GM23248 (cell line): ENCODE results near the gene SMYD3. TPM values are rescaled to one million over a fixed set of nuclear protein-coding genes. Genes with fewer than 3 reads are reported as not detected.
"Not testable (repeated sequence)": the region's sequence is repeated elsewhere in the genome, so short reads cannot be mapped to it uniquely, and the experiment has no call there.

ENCODE experiments used
- DNase-seq: peaks from one replicate; pipeline ENCODE4 v3.0.0-alpha.2; 2015
- H2AFZ ChIP-seq: fragments of 200-600 bp; sonication (generic); 2 replicates; pipeline ENCODE4 v1.6.1; 2016; ENCODE audit warnings: antibody characterized with exemption
- H3F3A ChIP-seq: fragments of 200-600 bp; sonication (generic); 2 replicates; pipeline ENCODE4 v1.6.1; 2016; ENCODE audit warnings: mild to moderate bottlenecking, antibody characterized with exemption, mixed run types; ENCODE audit not compliant: insufficient read depth
- H3K27ac ChIP-seq: fragments of 200-600 bp; sonication (generic); 2 replicates; pipeline ENCODE4 v1.5.1; 2016; ENCODE audit warnings: mild to moderate bottlenecking
- H3K27me3 ChIP-seq: fragments of 200-600 bp; sonication (generic); replicated peaks from 2 replicates; pipeline ENCODE4 v1.6.1; 2016; ENCODE audit warnings: mild to moderate bottlenecking; ENCODE audit not compliant: insufficient read depth
- H3K36me3 ChIP-seq: fragments of 200-600 bp; sonication (generic); 2 replicates; pipeline ENCODE4 v1.6.1; 2016; ENCODE audit warnings: low read depth, mild to moderate bottlenecking
- H3K4me1 ChIP-seq: fragments of 200-600 bp; sonication (generic); 2 replicates; pipeline ENCODE4 v1.6.1; 2016; ENCODE audit warnings: mild to moderate bottlenecking; ENCODE audit not compliant: insufficient read depth
- H3K4me2 ChIP-seq: fragments of 200-600 bp; sonication (generic); one replicate; pipeline ENCODE4 v1.6.1; 2016; ENCODE audit warnings: mild to moderate bottlenecking; ENCODE audit not compliant: unreplicated experiment
- H3K4me3 ChIP-seq: fragments of 200-600 bp; sonication (generic); 2 replicates; pipeline ENCODE4 v1.5.1; 2016; ENCODE audit warnings: mild to moderate bottlenecking
- H3K79me2 ChIP-seq: fragments of 200-600 bp; sonication (generic); 2 replicates; pipeline ENCODE4 v1.6.1; 2016; ENCODE audit warnings: mild to moderate bottlenecking; ENCODE audit not compliant: insufficient read depth
- H3K9ac ChIP-seq: fragments of 200-600 bp; sonication (generic); 2 replicates; pipeline ENCODE4 v1.6.1; 2016; ENCODE audit warnings: mild to moderate bottlenecking
- H3K9me2 ChIP-seq: fragments of 200-600 bp; sonication (generic); 2 replicates; pipeline ENCODE4 v1.6.1; 2016; ENCODE audit warnings: mixed run types, mild to moderate bottlenecking, moderate library complexity; ENCODE audit not compliant: insufficient read depth
- H3K9me3 ChIP-seq: fragments of 200-600 bp; sonication (generic); one replicate; pipeline ENCODE4 v1.6.1; 2017; ENCODE audit warnings: low read depth
- H4K20me1 ChIP-seq: fragments of 200-600 bp; sonication (generic); 2 replicates; pipeline ENCODE4 v1.6.0; 2016; ENCODE audit not compliant: insufficient read depth
- EZH2 ChIP-seq: fragments of 200-600 bp; sonication (generic); IDR thresholded peaks from 2 replicates; pipeline ENCODE4 v1.6.1; 2018; ENCODE audit warnings: antibody characterized with exemption, mild to moderate bottlenecking; ENCODE audit not compliant: insufficient read depth, poor library complexity, severe bottlenecking
- EZH2phosphoT487 ChIP-seq: fragments of 200-600 bp; sonication (generic); IDR thresholded peaks from 2 replicates; pipeline ENCODE4 v1.6.1; 2018; ENCODE audit warnings: antibody characterized with exemption, moderate library complexity, mild to moderate bottlenecking, low read depth; ENCODE audit not compliant: insufficient read depth
- WGBS, 2 experiments: methylation state at CpG; one replicate each; pipeline ENCODE4 v1.1.6; 2015 to 2017; ENCODE audit warnings: low lambda C conversion rate in 2 of 2, low coverage in 1 of 2; ENCODE audit errors: missing lambda C conversion rate in 2 of 2; 5-methylcytosine and 5-hydroxymethylcytosine counted together
- in situ Hi-C: fragments of 300-500 bp; cut with MboI; formaldehyde crosslinking; loops from 2 replicates; pipeline ENCODE4 v1.15.0; 2020
- polyA plus RNA-seq: library from polyadenylated mRNA; unstranded; fragments of >200 nt; fragmentation: Nextera tagmentation; extraction: Ambion mirVana; gene quantifications from 2 replicates; pipeline ENCODE4 v1.2.1, GENCODE V29; 2016
- total RNA-seq: library from RNA; depleted of rRNA; stranded (reverse); fragments of >200 nt; shearing (Covaris generic); gene quantifications from 2 replicates; pipeline ENCODE4 v1.2.3, GENCODE V29; 2014

Gene SMYD3
- total and polyA plus RNA-seq, 2 experiments from 2014 or later: 32.1 to 44.8 TPM

DNA sequence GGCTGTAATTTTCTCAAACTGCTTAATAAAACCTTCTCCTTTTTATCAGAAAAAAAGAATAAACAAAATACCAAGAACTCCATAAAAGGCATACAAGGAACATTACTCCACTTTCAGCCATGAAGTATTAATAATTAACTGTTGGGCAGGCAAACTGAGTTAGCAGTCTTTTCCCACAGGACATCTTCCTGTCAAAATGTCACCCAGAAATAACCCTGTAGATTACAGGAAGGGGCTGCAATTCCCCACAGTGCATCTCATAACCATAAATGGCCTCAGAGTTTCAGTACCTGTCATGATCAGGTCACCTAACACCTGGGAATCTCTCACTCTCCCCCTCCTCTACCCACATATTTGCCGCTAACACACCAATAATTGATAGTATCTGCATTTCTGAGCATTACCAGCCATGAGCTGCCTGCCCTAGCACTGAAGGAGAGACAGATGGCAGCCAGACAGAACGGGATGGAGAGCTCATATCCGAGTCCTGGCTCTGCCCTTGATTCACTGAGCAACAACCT lies 475.0 kb downstream of the SMYD3 start:
- H3K27ac ChIP-seq: no peak overlapping the region
- H2AFZ ChIP-seq: no peak overlapping the region
- H3K36me3 ChIP-seq: no peaks in the 10 kb centered on the region
- no peaks in the 10 kb centered on the region for H3K79me2 ChIP-seq
- no peaks in the 10 kb centered on the region for H4K20me1 ChIP-seq
- no peak overlapping the region for H3K4me3 ChIP-seq
- no peaks in the 10 kb centered on the region for H3K9me2 ChIP-seq
- DNase-seq: no peak
- in situ Hi-C loops: no loop called here
- no peak overlapping the region for H3K4me2 ChIP-seq
- peaks cover 11% of the 10 kb centered on the region; the same call in 1 of the 2 replicates for H3K4me1 ChIP-seq
- H3K9ac ChIP-seq: no peak overlapping the region
- TF ChIP-seq EZH2: no peak
- no peak for TF ChIP-seq EZH2phosphoT487
- H3K9me3 ChIP-seq: no peaks in the 10 kb centered on the region
- 58 to 62% methylated on average over 3 of the region's 3 CpGs for WGBS, 2 experiments
- H3K27me3 ChIP-seq: no peaks in the 10 kb centered on the region
- no peaks in the 10 kb centered on the region for H3F3A ChIP-seq

DNA sequence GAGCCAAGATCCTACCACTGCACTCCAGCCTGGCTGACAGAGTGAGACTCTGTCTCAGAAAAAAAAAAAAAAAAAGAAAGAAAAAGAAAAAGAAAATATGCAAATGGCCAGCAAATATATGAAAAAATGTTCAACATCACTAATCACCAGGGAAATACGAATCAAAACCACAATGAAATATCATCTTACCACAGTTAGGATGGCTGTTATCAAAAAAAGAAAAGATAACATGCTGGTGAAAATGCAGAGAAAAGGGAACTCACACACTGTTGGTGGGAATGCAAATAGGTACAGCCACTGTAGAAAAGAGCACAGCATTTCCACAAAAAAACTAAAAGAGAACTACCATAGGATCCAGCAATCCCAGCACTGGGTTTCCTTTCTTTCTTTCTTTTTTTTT lies 477.5 kb downstream of the SMYD3 start:
- no peak for DNase-seq
- in situ Hi-C loops: no loop called here
- Histone ChIP-seq H3K9me2 (no peaks in the 10 kb centered on the region), H3K4me1 (no peaks in the 10 kb centered on the region), H3F3A (no peaks in the 10 kb centered on the region), H3K4me2 (no peak overlapping the region), H4K20me1 (no peaks in the 10 kb centered on the region), H2AFZ (no peak overlapping the region), H3K9ac (no peak overlapping the region), H3K4me3 (no peak overlapping the region), H3K36me3 (no peaks in the 10 kb centered on the region), H3K27me3 (no peaks in the 10 kb centered on the region), H3K79me2 (no peaks in the 10 kb centered on the region), H3K9me3 (no peaks in the 10 kb centered on the region), H3K27ac (no peak overlapping the region)
- TF ChIP-seq EZH2 (no peak), EZH2phosphoT487 (no peak)
- 86 to 100% methylated on average over 1 of the region's 1 CpG for WGBS, 2 experiments

DNA sequence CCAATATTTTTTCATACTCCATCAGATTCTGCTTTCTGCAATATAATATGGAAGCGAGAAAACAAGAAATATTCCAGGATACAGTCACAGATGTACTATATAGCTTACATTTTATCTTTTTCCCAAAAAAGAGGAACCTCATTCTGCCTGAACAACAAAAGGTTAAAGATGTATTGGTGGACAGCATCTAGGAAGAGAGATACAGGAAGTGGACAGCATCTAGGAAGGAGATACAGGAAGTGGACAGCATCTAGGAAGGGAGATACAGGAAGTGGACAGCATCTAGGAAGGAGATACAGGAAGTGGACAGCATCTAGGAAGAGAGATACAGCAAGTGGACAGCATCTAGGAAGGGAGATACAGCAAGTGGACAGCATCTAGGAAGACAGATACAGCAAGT lies 483.0 kb downstream of the SMYD3 start:
- not testable (repeated sequence) for H2AFZ ChIP-seq, H3K9ac ChIP-seq, H3K4me2 ChIP-seq, H3K27ac ChIP-seq, H4K20me1 ChIP-seq, H3K27me3 ChIP-seq, H3K4me1 ChIP-seq, H3K9me3 ChIP-seq, H3F3A ChIP-seq, H3K4me3 ChIP-seq, DNase-seq, H3K79me2 ChIP-seq, H3K36me3 ChIP-seq, H3K9me2 ChIP-seq
- in situ Hi-C loops: loop anchor here (25.0 kb wide), 1 partner anchor 438 kb away; no protein-coding TSS in a partner anchor
- 97 to 100% methylated on average over 1 of the region's 1 CpG for WGBS, 2 experiments

DNA sequence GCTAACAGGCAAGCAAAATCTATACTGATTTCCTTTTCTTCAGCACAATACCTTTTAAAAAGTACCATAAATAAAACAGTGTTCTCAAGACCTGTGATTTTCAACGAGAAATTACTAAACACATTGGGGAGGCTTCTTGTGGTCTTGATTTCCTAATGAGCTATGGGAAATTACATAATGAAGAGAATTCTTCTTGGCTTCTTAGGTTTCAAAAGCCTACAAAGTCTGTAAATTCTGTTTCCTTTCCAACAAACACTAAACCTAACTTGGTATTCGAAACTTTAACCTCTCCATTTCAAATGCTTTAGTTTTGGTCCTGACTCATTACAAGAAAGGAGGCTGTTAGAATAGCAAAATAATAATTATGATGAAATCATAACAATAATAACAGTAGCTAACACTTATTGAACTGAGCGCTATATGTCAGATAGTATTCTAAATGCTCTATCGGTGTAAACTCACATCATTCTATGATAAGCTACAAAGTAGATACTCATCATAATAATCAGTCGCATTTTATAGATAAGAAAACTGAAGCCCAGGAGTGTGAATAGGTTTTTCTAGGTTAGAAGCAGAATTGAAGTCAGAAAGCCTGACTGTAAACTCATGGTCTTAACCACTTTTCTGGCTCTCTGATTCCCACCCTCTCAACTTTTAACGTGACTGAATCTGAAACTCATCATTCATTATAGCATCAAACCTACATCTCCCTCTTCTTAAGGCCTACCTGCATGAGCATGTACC lies 486.7 kb downstream of the SMYD3 start:
- in situ Hi-C loops: loop anchor here (25.0 kb wide), 1 partner anchor 442 kb away; no protein-coding TSS in a partner anchor
- Histone ChIP-seq H4K20me1 (no peaks in the 10 kb centered on the region), H3K36me3 (no peaks in the 10 kb centered on the region)

More for the DNA sequence above, 486.7 kb downstream of the SMYD3 start:
- Histone ChIP-seq H3K9ac (no peak overlapping the region), H3K4me2 (no peak overlapping the region), H3K4me1 (no peaks in the 10 kb centered on the region), H3K79me2 (no peaks in the 10 kb centered on the region), H3K9me2 (no peaks in the 10 kb centered on the region), H3K27ac (no peak overlapping the region), H2AFZ (no peak overlapping the region), H3K27me3 (no peaks in the 10 kb centered on the region), H3K9me3 (no peaks in the 10 kb centered on the region), H3K4me3 (no peak overlapping the region), H3F3A (no peaks in the 10 kb centered on the region)
- WGBS, 2 experiments: 89 to 91% methylated on average over 6 of the region's 6 CpGs
- TF ChIP-seq EZH2: no peak
- no peak for TF ChIP-seq EZH2phosphoT487
- no peak for DNase-seq
